Pancreas (tissue), 10 donors: ENCODE results near the gene TTC7B. TPM values are rescaled to one million over a fixed set of nuclear protein-coding genes. Genes with fewer than 3 reads are reported as not detected.

Experiments used
- ATAC-seq, 4 donors: fragments of 200-7000 bp; cut with Tn5 transposase; one replicate each; pipeline versions ENCODE4 v1.8.0 to v1.9.1; 2020; ENCODE audit warnings: mild to moderate bottlenecking in 4 of 4, moderate library complexity in 4 of 4
- DNase-seq, 6 donors: peaks; one replicate each; pipeline ENCODE4 v3.0.0-alpha.2; 2020
- FAIRE-seq: peaks from 2 replicates; lab custom pipeline; 2012; peaks lifted over from hg19 to GRCh38; lab: Jason Lieb, UNC
- H3K27ac ChIP-seq, 4 donors: fragments of 200-600 bp; sonication (generic); 1 replicate in 3 of 4; 2 replicates in 1 of 4; pipeline versions ENCODE4 v1.5.0 to v1.8.0; 2020
- H3K27me3 ChIP-seq, 4 donors: fragments of 200-600 bp; one replicate each; pipeline ENCODE4 v1.8.0; 2021
- H3K36me3 ChIP-seq, 3 donors: fragments of 200-600 bp; sonication (generic) in 1 of 3; one replicate each; pipeline versions ENCODE4 v1.5.0 to v1.8.0; 2020 to 2021
- H3K4me1 ChIP-seq, 3 donors: fragments of 200-600 bp; one replicate each; pipeline ENCODE4 v1.8.0; 2021
- H3K4me3 ChIP-seq, 4 donors: fragments of 200-600 bp; sonication (generic) in 2 of 4; one replicate each; pipeline versions ENCODE4 v1.5.0 to v1.8.0; 2020 to 2021
- H3K9me3 ChIP-seq, 4 donors: fragments of 200-600 bp; one replicate each; pipeline ENCODE4 v1.8.0; 2021
- CTCF ChIP-seq, 4 donors: fragments of 200-600 bp; sonication (generic) in 3 of 4; IDR thresholded peaks; one replicate each; pipeline versions ENCODE4 v1.5.0 to v1.8.0; 2021; ENCODE audit warnings: antibody characterized with exemption in 4 of 4
- WGBS, 2 donors: extraction: QIAGEN DNeasy Blood & Tissue Kit; methylation state at CpG; one replicate each; pipeline ENCODE4 v1.1.7; 2013; 5-methylcytosine and 5-hydroxymethylcytosine counted together
- intact Hi-C, 3 donors: fragments of 100-400 bp; cut with DNase I; formaldehyde crosslinking; loops; one replicate each; pipeline versions ENCODE4 v1.11.1 to v1.14.2; 2022
- polyA plus RNA-seq, 2 donors: library from polyadenylated mRNA; stranded (reverse); fragments of 200-250 nt; gene quantifications; one replicate each; pipeline ENCODE4 v1.2.3, GENCODE V29; 2013
- total RNA-seq, 6 donors: library from RNA; stranded (reverse); fragmentation: NEBNext Ultra II Directional in 4 of 6; extraction: Animal tissue kit (Norgen Biotek cat#: 25700) in 4 of 6; gene quantifications; one replicate each; pipeline versions ENCODE4 v1.2.1 to v1.2.4, GENCODE V29; 2021 to 2023
- donor health status: healthy with polysubstance abuse.
- donor health status: DM: no; HTN: no; CAD: no; lungs with moderate emphysema.
- donor health status: DM: no; HTN: no; CAD: no.
- donor health status: control.
- donor health status: control.
- donor health status: Bipolar disorder and iron deficiency.
- donor health status: DM: yes; HTN: yes; CAD: no.
- donor health status: DM: no; HTN: no; CAD: no.
- donor health status: DM: no; HTN: no; CAD: no.
- donor health status: DM: yes; HTN: yes; CAD: no.

The TTC7B gene
- total and polyA plus RNA-seq, 8 donors, result 8.9 to 39.6 (median 29.6) TPM

- no peak for TF ChIP-seq CTCF (IDR thresholded peaks at IDR 0.05)
- Histone ChIP-seq H3K27ac (peak overlapping the region; percentile 84 to 91 (median 89)), H3K27me3 (no peaks in the 10 kb centered on the region), H3K4me3 (no peak overlapping the region), H3K9me3 (no peaks in the 10 kb centered on the region), H3K36me3 (no peaks in the 10 kb centered on the region), H3K4me1 (peaks cover 5 to 16% (median 14%) of the 10 kb centered on the region in 3 donors)
- 15 to 20% methylated on average over 16 of the region's 16 CpGs for WGBS, 2 donors
- ATAC-seq (peak; percentile 73 to 92 (median 90)), FAIRE-seq (peak; percentile 23), DNase-seq (peak; percentile 86 to 93 (median 88))
- intact Hi-C loops, result loop anchor here in 1 of 3 donors (10.0 kb wide), 1 partner anchor 109 kb away; no protein-coding TSS in a partner anchor
Measured at GRCh38 chr14:90513161-90514014, 302.8 kb downstream of the TTC7B start.

- no peaks in the 10 kb centered on the region for H3K9me3 ChIP-seq
- ATAC-seq, result no peak
- H3K27ac ChIP-seq, result peak overlapping the region; percentile 84 to 91 (median 89)
- H3K36me3 ChIP-seq, result no peaks in the 10 kb centered on the region
- no peak overlapping the region for H3K4me3 ChIP-seq
- WGBS, 2 donors, result 36 to 56% methylated on average over 10 of the region's 10 CpGs
- TF ChIP-seq CTCF (IDR thresholded peaks at IDR 0.05), result no peak
- no peaks in the 10 kb centered on the region for H3K27me3 ChIP-seq
- no peak for FAIRE-seq
- H3K4me1 ChIP-seq, result peaks cover 5 to 16% (median 14%) of the 10 kb centered on the region in 3 donors
- intact Hi-C loops, result loop anchor here in 1 of 3 donors (10.0 kb wide), 1 partner anchor 108 kb away; no protein-coding TSS in a partner anchor
- DNase-seq, result no peak
Measured at GRCh38 chr14:90512329-90512991, 303.8 kb downstream of the TTC7B start.

GRCh38 chr14:90511795-90512328 is 304.4 kb downstream of the TTC7B start:
- Histone ChIP-seq H3K4me1 (peaks cover 5 to 16% (median 14%) of the 10 kb centered on the region in 3 donors), H3K27me3 (no peaks in the 10 kb centered on the region), H3K36me3 (no peaks in the 10 kb centered on the region), H3K9me3 (no peaks in the 10 kb centered on the region), H3K4me3 (no peak overlapping the region), H3K27ac (peak overlapping the region; percentile 84 to 91 (median 89))
- ATAC-seq, result no peak
- no peak for TF ChIP-seq CTCF (IDR thresholded peaks at IDR 0.05)
- FAIRE-seq, result no peak
- 61 to 62% methylated on average over 9 of the region's 9 CpGs for WGBS, 2 donors
- intact Hi-C loops, result loop anchor here in 1 of 3 donors (10.0 kb wide), 1 partner anchor 107 kb away; no protein-coding TSS in a partner anchor
- DNase-seq, result no peak

- Histone ChIP-seq H3K36me3 (no peaks in the 10 kb centered on the region), H3K4me3 (no peak overlapping the region), H3K9me3 (no peaks in the 10 kb centered on the region), H3K27ac (peak overlapping the region; percentile 84 to 91 (median 89)), H3K27me3 (no peaks in the 10 kb centered on the region), H3K4me1 (peaks cover 5 to 16% (median 14%) of the 10 kb centered on the region in 3 donors)
- TF ChIP-seq CTCF (IDR thresholded peaks at IDR 0.05), result no peak
- intact Hi-C loops, result loop anchor here in 1 of 3 donors (10.0 kb wide), 1 partner anchor 106 kb away; no protein-coding TSS in a partner anchor
- FAIRE-seq (no peak), DNase-seq (no peak), ATAC-seq (no peak)
- WGBS, 2 donors, result 81 to 85% methylated on average over 4 of the region's 4 CpGs
Measured at GRCh38 chr14:90511252-90511651, 305.0 kb downstream of the TTC7B start.
